Measurements from ENCODE around the gene NAA15.
"Not testable (repeated sequence)": the region's sequence is repeated elsewhere in the genome, so short reads cannot be mapped to it uniquely, and the experiment has no call there.

Gene NAA15

DNA sequence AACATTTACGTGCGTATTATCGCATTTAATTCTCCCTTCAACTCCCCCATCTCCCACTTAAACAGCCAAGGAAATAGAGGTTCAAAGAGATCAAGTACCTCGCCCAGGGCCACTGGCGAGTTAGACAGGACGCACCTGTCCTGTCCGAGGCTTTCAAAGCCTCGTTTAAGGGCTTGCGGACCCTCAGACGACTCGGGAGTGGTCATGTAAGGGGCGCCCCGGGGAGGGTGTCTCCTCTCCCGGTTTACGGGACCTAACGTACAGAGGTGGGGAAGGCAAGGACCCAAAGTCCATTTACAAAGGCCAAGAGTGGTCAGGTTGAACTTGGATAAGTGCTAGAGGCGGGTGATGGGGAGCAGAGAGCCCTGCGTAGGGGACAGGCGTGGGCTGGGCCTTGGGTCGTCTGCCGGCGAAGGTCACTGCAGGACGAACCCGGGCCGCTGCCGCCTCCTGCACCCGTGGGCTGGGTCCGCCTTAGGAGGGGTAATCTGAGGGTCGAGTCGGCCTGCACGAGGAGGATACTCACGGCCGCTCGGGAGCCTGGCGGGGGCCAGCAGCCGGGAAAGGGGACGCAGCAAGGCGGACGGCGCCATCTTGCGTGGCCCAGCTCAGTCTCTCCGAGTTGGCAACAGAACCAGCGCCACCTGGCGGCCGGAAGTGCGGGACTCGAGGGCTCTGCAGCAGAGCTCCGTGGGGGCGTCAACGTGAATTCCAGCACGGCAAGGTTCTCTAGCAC, 5.9 kb upstream of the NAA15 start:
- peak; percentile 96 for DNase-seq
- in situ Hi-C loops (cut with MboI; ENCODE audit: low pct_unique_long_range_greater_than_20kb, low sequenced_read_pairs) = no loop called here

DNA sequence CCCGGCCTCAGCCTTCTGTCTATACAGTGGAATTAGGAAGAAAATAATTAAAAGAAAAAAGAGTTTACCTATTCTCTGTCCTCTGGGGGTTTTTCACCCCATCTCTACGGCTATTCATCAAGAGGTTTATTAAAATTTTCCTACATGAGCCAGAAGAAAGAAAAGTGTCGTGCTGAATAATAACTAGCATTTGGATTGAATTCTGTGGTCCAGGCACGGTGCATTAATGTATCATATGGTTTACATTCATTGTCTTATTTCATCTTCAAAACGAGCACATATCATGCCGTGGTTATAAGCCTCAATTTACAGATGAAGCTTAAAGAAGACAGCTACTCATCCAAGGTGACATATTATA, 5.4 kb upstream of the NAA15 start:
- DNase-seq = no peak
- in situ Hi-C loops (cut with MboI; ENCODE audit: low pct_unique_long_range_greater_than_20kb, low sequenced_read_pairs) = no loop called here

DNA sequence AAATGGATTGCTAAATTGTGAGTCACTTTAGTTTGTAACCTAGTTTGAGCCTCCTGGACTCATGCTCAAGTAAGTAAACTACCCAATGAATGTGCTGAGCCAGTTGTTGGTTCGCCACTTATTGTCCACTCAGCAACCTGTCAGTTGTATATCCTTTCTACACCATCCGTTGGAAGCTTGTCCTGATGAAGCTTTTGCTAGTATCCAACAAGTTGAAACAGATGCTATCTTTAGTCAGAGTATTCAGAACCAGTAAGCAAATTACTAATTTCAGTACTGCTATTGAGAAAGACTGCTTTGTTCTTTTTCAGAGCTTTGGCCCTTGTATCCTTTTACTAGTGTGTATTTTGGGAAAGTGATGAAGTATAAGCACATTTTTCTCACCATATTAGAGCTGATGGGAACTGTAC, 4.3 kb upstream of the NAA15 start:
- in situ Hi-C loops (cut with MboI; ENCODE audit: low pct_unique_long_range_greater_than_20kb, low sequenced_read_pairs) = no loop called here
- no peak for DNase-seq

DNA sequence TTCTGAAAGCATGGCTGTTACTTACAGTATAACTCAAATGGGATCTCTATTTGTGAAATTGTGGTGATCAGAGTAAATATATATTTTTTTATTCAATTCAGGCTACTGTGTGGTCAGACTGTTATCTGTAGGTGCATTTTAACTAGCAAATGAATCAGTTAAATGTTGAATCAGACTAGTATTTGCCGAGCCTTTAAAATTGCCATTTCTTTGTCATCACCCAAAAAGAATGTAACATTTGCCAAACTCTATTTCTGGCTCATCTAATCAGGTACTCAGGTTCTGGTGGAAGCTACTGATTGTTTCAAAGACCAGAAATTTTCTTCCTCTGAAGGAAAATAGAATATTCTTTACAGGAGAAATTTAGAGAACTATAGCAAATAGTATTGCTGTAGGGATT, 1.8 kb upstream of the NAA15 start:
- no peak for DNase-seq
- in situ Hi-C loops (cut with MboI; ENCODE audit: low pct_unique_long_range_greater_than_20kb, low sequenced_read_pairs) = no loop called here

DNA sequence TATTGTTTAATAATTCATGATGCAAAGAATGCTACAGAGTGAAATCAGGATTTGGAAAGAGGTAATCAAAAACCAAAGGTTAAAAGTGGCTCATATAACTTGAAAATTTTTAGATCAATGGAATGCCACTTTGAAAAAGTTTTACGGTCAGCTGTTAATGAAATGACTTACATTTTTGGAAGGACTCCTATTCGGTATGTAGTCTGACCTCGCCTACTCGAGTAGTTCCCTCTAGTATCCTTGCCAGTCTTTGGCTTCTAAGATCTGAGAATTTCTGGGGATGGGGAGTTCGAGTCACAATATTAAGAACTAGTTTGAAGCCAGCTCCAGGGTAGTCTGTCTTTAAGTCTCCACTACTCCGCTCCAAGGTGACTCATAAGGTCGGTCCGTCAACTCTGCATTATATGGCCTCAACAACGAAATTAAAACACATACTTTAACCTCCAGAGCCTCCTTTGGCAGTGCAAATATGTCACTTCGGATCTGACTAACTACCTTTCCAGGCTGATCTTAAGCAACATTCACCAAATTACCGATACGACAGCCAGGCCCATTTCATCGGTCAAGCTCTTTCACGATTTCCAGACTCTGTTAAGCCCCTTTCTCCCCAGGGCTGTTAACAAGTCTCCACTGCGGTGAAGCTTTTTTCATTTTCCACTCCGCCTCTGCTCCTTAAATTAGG, 733 bp upstream of the NAA15 start:
- no peak for DNase-seq
- in situ Hi-C loops (cut with MboI; ENCODE audit: low pct_unique_long_range_greater_than_20kb, low sequenced_read_pairs) = no loop called here

DNA sequence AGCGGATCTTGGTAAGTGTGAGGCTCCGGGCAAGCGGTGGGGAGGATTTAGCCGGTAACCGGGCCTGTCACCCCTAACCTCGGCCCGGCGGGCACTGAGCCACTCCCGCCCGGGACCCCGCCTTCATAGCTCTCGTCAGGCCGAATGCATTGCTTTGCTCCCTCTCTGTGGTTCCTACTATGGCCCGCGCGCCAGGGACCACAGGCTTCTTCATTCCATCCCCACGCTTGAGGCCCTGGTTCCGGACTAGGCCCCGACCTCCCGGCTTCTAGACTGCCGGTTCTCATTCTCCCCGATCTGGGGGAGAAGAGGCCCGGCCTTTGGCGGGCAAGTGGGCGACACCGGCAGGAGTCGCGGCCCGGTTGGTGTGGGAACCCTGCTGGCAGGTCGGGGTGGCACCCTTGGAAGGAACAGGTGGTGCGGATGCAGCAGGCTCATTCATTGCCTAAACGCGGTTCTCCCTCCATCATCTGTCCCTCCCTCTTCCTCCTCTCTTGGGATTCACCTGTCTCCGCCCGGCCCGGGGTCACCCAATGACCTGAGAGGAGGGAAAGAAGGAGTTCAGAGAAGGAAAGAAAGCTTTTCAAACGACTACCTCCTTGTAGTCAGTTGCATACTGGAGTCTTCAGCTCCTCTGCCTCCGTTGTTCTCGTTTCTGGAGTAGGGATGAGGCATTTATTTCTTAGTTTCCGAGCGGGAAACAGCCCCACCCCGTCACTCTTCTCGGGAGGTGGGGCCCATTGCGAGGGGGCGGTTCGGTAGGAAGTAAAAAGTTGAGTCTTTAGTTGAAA, 711 bp downstream of the NAA15 start, which contains the start of gene NDUFC1:
TSS of gene NDUFC1 (minus strand) at position 657 of the 791 bp plus-strand sequence. CDS start 6,679 bp downstream, outside the sequence.
- peak; percentile 79 for DNase-seq

DNA sequence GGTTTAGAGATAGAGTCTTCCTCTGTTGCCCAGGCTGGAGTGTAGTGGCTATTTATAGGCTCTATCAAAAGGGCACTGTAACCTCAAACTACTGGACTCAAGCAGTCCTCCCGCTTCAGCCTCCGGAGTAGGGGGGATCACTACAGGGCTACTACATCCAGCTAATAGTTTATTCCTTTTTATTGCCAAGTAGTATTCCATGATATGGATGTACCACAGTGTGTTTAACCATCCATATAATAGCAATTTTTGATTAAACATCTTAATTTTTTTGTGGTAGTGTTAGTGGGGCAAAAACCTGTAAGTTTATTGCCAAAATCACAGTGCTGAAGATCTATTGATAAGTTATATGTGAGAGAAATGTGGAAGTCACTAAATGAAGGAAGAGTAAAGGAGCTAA, 3.6 kb downstream of the NAA15 start:
- in situ Hi-C loops (cut with MboI; ENCODE audit: low pct_unique_long_range_greater_than_20kb, low sequenced_read_pairs) = no loop called here
- DNase-seq = no peak

More for the DNA sequence above, 711 bp downstream of the NAA15 start, which contains the start of gene NDUFC1:
- in situ Hi-C loops (cut with MboI; ENCODE audit: low pct_unique_long_range_greater_than_20kb, low sequenced_read_pairs) = no loop called here

DNA sequence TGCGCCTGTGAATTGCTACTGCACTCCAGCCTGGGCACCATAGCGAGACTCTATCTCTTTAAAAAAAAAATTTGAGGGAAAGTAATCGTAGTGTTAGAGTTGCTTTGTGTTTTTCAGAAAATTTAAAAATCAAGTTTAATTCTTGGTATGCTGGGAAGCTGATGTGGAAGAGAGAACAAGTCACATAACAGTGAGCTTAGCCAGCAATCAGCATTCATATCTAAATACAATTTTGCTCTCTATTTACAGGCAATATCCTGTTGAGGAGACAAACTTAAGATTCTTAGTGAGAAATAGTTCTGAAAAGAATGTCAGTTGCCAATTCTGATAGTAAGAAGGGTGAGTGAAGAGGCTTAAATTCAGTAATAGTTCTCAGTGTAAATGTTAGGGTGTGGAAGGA, 10.6 kb downstream of the NAA15 start:
- no peak for DNase-seq
- in situ Hi-C loops (cut with MboI; ENCODE audit: low pct_unique_long_range_greater_than_20kb, low sequenced_read_pairs) = no loop called here

DNA sequence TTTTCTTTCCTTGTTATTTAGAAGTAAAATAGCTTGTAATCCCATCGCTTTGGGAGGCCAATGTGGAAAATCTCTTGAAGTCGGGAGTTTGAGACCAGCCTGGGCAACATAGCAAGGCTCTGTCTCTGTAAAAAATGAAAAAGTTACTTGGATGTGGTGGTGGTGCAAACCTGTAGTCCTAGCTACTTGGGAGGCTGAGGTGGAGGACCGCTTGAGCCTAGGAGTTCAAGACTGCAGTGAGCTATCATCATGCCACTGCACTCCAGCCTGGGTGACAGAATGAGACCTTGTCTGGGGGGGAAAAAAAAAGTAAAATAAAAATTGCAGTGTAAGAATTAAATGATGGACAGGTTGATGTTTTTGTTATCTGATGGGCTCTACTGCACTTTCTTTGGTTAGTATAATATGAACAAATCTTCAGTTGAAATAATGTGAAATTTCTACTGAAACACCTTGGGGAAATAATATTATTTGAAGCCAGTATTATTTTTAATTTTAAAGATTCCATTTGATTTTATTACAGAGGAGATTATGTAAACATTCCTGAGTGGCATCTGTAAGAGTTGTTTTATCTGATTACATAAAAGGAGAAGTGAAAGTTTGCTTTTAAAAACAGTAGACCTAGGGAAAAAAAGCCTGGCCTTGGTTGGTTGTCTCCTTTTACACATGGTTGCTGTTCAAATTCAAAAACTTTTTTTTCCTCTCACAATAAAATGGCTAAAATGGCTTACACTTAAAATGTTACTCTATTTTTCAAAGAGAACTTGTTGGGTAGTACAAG, 11.4 kb downstream of the NAA15 start:
- DNase-seq = peak; percentile 39
- in situ Hi-C loops (cut with MboI; ENCODE audit: low pct_unique_long_range_greater_than_20kb, low sequenced_read_pairs) = no loop called here

DNA sequence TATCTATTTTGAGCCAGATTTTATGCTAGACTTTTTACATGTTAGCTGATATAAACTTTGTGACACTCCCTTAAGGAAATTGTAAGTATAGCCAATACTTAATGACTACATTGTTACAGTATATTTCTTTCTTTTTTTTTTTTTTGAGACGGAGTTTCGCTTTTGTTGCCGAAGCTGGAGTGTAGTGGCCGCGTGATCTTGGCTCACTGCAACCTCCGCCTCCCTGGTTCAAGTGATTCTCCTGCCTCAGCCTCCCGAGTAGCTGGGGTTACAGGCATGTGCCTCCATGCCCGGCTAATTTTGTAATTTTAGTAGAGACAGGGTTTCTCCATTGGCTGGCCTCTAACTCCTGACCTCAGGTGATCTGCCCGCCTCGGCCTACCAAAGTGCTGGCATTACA, 12.1 kb downstream of the NAA15 start:
- in situ Hi-C loops (cut with MboI; ENCODE audit: low pct_unique_long_range_greater_than_20kb, low sequenced_read_pairs); DNase-seq: not testable (repeated sequence)

DNA sequence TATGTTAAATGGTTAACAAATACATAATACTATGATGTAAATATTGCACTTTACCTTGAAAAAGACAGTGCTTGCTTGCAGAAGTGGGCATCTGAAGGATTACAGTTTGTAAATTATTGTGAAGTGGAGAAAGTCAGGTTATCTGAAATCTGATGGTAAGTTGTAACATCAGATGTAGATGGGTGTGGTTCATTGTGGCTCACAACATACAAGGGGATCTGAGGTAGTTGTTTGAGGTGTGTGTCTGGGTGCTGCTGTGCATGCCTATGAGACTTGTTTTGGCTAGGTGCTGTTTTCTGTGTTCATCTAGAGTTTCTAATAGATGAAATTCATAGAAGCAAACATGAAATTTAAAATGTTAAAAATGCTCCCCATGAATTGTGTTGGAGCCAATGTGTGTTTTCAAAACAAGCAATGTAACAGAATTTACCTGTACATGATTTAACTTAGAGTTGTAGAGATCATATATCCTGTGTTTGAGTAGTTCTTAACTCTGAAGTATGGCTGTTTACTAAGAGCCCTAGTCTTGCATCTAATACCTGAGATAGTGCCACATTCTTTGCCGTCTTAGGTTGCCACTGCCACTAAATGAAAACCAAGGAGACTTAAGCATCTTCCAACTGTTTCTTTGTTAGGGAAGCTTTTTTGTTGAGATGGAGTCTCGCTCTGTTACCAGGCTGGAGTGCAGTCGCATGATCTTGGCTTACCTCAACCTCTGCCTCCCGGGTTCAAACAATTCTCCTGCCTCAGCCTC, 12.9 kb downstream of the NAA15 start:
- in situ Hi-C loops (cut with MboI; ENCODE audit: low pct_unique_long_range_greater_than_20kb, low sequenced_read_pairs) = no loop called here
- no peak for DNase-seq

DNA sequence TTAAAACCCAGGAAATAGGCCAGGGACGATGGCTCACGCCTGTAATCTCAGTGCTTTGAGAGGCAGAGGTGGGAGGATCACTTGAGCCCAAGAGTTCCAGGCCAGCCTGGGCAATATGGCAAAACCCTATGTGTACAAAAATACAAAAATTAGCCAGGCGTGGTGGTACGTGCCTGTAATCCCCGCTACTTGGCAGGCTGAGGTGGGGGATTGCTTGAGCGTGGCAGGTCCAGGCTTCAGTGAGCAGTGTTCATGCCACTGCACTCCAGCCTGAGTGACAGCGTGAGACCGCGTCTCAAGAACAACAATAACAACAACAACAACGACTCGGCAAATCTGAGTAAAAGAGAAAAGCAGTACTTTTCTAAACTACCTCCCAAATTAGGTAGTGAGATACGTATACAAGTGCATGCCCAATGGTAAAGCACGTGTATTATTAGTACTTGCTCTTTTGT, 13.9 kb downstream of the NAA15 start:
- in situ Hi-C loops (cut with MboI; ENCODE audit: low pct_unique_long_range_greater_than_20kb, low sequenced_read_pairs) = no loop called here
- DNase-seq = no peak

DNA sequence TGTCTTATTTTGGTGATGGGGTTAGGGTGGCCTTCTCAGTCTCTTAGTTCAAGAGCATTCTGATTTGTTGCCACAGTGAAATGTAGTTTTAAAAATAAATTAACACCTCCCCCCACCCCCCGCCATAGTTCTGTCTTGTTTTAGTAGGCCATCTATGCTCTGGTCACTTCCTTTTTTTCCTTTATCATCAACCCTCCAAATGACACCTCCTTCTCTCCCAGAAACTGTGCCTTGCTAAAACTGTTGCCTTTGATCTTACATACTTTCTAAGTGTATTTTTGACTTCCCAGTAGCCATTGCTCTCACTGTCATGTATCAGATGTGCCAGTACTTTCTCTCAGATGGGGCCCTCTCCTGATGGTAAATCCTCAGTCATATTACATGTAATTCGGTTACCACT, 15.4 kb downstream of the NAA15 start:
- in situ Hi-C loops (cut with MboI; ENCODE audit: low pct_unique_long_range_greater_than_20kb, low sequenced_read_pairs) = no loop called here
- DNase-seq = peak; percentile 64

DNA sequence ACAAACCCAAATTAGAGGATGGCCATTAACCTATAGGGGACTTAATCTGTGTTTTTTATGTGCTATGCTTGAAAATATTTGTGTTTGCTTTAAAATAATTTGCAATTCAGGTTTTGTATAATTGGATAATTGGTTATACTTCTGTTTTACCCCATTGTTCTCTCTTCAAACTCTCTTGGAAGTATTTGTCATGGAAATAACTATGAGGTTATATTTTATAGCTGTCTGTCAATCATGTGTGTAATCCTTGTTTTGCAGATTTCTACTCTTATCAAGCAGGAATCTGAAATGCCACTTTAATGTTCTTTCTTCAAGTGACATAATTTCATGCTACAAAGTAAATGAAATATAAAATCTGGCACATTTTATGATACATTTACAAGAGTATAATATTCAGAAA, 16.3 kb downstream of the NAA15 start:
- in situ Hi-C loops (cut with MboI; ENCODE audit: low pct_unique_long_range_greater_than_20kb, low sequenced_read_pairs) = no loop called here
- DNase-seq = no peak

DNA sequence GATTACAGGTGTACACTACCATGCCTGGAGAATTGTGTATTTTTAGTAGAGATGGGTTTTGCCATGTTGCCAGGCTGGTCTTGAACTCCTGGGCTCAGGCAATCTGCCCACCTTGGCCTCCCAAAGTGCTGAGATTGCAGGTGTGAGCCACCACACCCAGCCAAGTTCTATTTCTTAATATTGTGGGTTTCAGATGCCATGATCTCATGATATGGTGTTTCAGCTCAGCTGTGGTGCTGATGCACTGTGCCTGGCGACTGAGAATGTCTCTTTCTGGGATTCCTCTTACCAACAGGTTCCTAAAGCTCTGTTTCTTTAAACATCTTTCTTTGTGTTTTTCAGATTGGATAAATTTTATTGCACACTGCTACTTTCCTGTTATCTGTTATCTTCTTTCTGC, 18.3 kb downstream of the NAA15 start:
- in situ Hi-C loops (cut with MboI; ENCODE audit: low pct_unique_long_range_greater_than_20kb, low sequenced_read_pairs) = no loop called here
- DNase-seq = no peak

DNA sequence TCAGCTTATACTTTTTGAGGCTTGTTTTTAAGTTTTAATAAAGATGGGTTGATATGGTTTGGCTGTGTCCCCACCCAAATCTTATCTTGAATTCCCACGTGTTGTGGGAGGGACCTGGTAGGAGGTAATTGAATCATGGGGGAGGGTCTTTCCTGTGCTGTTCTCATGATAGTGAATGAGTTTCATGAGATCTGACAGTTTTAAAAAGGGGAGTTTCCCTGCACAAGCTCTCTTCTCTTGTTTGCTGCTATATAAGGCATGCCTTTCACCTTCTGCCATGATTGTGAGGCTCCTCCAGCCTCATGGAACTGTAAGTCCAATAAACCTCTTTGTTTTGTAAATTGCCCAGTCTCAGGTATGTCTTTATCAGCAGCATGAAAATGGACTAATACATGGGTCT, 20.8 kb downstream of the NAA15 start:
- in situ Hi-C loops (cut with MboI; ENCODE audit: low pct_unique_long_range_greater_than_20kb, low sequenced_read_pairs) = not testable (repeated sequence)
- DNase-seq = peak; percentile 33

DNA sequence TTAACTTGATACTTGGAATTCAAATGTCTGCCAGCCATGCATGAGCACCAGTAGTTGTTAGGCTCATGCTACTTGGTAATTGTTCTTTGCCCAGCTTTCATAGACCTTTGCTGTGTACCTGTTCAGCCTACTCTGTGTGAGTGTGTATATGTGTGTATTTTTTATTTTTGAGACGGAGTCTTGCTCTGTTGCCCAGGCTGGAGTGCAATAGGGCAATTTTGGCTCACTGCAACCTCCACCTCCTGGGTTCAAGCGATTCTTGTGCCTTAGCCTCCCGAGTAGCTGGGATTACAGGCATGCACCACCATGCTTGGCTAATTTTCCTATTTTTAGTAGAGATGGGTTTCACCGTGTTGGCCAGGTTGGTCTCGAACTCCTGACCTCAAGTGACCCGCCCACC, 21.2 kb downstream of the NAA15 start:
- in situ Hi-C loops (cut with MboI; ENCODE audit: low pct_unique_long_range_greater_than_20kb, low sequenced_read_pairs); DNase-seq: not testable (repeated sequence)

DNA sequence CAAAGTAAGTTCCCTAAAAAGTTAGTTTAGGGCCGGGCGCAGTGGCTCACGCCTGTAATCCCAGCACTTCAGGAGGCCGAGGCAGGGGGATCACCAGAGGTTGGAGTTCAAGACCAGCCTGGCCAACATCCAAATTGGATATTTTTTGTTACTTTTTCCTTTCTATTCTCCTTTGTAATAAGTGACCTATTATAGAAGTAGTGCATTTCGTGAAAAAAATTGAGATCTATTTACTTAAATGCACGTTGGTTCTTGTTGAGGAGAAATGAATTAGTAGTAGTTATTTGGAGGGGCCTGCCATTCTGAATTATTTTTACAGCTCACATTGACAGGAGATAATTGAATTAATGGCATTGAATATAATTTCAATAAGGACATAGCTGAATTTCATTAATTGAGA, 23.3 kb downstream of the NAA15 start:
- in situ Hi-C loops (cut with MboI; ENCODE audit: low pct_unique_long_range_greater_than_20kb, low sequenced_read_pairs) = no loop called here
- DNase-seq = no peak

Data from KBM-7 (cell line).